C4-2B (cell line): ENCODE data around the gene RNLS.

Source experiments
- H3K27ac ChIP-seq: fragments of 450-650 bp; 2 replicates; pipeline ENCODE4 v1.5.1; 2017
- ZFX ChIP-seq: fragments of 450-650 bp; IDR thresholded peaks from 2 replicates; pipeline ENCODE4 v1.6.1; 2017
- TF ChIP-seq, protein P1 (sequence below): fragments of 450-650 bp; conservative IDR thresholded peaks from 2 replicates; pipeline ENCODE4 v1.5.1; 2017; ENCODE audit warnings: mild to moderate bottlenecking

RNLS gene

GRCh38 chr10:88319960-88320517 is 263.1 kb downstream of the RNLS start:
- TF ChIP-seq, protein P1, sequence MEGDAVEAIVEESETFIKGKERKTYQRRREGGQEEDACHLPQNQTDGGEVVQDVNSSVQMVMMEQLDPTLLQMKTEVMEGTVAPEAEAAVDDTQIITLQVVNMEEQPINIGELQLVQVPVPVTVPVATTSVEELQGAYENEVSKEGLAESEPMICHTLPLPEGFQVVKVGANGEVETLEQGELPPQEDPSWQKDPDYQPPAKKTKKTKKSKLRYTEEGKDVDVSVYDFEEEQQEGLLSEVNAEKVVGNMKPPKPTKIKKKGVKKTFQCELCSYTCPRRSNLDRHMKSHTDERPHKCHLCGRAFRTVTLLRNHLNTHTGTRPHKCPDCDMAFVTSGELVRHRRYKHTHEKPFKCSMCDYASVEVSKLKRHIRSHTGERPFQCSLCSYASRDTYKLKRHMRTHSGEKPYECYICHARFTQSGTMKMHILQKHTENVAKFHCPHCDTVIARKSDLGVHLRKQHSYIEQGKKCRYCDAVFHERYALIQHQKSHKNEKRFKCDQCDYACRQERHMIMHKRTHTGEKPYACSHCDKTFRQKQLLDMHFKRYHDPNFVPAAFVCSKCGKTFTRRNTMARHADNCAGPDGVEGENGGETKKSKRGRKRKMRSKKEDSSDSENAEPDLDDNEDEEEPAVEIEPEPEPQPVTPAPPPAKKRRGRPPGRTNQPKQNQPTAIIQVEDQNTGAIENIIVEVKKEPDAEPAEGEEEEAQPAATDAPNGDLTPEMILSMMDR, result no peak
- no peak for TF ChIP-seq ZFX
- H3K27ac ChIP-seq, result no peak overlapping the region

DNA sequence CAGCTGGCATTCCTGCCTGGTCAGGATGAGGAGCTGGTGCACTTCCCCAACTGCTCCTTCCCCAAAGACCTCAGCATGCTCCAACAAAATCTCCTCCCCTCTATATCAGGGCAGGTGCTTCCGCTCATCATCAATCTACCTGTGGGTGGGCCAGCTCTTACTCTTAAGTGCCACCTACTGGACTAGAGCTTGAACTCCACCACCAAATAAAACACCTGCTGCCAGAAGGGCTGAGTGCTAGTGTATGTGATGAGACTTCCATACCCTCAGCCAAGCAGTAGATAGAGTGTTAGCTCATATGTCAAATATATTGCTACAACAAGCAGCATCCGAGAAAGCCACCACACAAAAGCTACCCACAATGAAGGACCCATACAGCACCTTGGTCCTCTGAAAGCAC is 264.3 kb downstream of the RNLS start:
- TF ChIP-seq, protein P1, result peak; percentile 39
- TF ChIP-seq ZFX, result no peak
- no peak overlapping the region for H3K27ac ChIP-seq

DNA sequence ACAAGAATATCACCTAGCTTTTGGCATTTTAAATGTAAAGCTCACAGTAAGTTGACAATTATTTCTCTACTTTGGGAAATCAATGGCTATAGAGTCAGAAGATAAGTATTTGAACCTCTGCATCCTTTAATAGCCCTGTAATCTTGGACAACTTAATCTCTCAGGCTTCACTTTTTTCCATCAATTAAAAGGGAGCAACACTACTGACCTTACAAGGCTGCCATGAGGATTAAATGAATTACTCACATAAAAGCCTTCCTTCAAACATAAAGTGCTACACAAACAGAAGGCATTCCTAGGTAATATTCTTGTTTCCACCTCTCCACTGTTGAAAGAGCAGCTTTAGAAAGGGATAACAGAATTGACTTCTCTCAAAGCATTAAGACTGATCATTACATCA is 266.0 kb downstream of the RNLS start:
- no peak overlapping the region for H3K27ac ChIP-seq
- TF ChIP-seq ZFX, result no peak
- TF ChIP-seq, protein P1, result no peak

- H3K27ac ChIP-seq, result no peak overlapping the region
These were observed 266.7 kb downstream of the RNLS start for GRCh38 chr10:88316292-88316861.

DNA sequence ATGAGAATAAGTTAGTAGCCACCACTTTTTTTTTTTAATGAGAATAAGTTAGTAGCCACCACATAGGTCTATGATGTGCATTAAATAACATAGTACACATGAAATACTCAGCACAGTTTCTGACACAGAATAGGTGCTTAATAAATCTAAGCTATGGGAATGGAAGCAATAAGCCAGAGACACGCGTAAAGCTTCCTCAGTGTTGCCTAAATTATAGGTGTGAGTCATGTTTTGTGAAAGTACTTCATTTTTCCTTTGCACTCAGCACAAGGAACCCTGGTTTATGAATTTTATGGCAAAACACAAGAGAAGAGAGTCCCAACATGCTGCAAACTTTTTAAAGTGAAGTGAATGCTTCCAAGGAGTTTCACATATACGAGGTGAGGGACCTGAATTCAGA is 267.4 kb downstream of the RNLS start:
- no peak for TF ChIP-seq ZFX
- TF ChIP-seq, protein P1, result no peak
- no peak overlapping the region for H3K27ac ChIP-seq

More at GRCh38 chr10:88316292-88316861, 266.7 kb downstream of the RNLS start:
- no peak for TF ChIP-seq ZFX
- TF ChIP-seq, protein P1, result no peak

GRCh38 chr10:88314362-88314761 is 268.8 kb downstream of the RNLS start:
- no peak overlapping the region for H3K27ac ChIP-seq
- TF ChIP-seq, protein P1, result no peak
- no peak for TF ChIP-seq ZFX

GRCh38 chr10:88313878-88314277 is 269.2 kb downstream of the RNLS start:
- TF ChIP-seq ZFX, result no peak
- TF ChIP-seq, protein P1, result no peak
- no peak overlapping the region for H3K27ac ChIP-seq
